Measurements from ENCODE around the gene OTOL1.

Gene OTOL1

GRCh38 chr3:161548301-161548700, 51.7 kb downstream of the OTOL1 start:
- Histone ChIP-seq H3K79me2 (ENCODE audit: insufficient read depth, low read length) (no peaks in the 10 kb centered on the region), H3K36me3 (ENCODE audit: low read length) (no peaks in the 10 kb centered on the region), H3K4me3 (ENCODE audit: insufficient read depth, low read length, poor library complexity, severe bottlenecking) (no peak overlapping the region), H2AFZ (ENCODE audit: low read depth, low read length, severe bottlenecking) (peak overlapping the region; percentile 45), H3F3A (ENCODE audit: insufficient read depth) (no peaks in the 10 kb centered on the region), H3K9me3 (ENCODE audit: insufficient read depth, low read length) (no peaks in the 10 kb centered on the region), H3K27me3 (ENCODE audit: low read length) (no peaks in the 10 kb centered on the region), H4K20me1 (ENCODE audit: low read depth, low read length) (no peaks in the 10 kb centered on the region), H3K4me2 (ENCODE audit: low read depth, low read length, poor library complexity, severe bottlenecking) (no peak overlapping the region), H3K9me2 (replicated peaks; ENCODE audit: insufficient read depth, low read length) (no peaks in the 10 kb centered on the region), H3K9ac (ENCODE audit: low read length) (no peak overlapping the region), H3K27ac (ENCODE audit: low read depth, low read length) (no peak overlapping the region)
- TF ChIP-seq EZH2phosphoT487 (conservative IDR thresholded peaks at IDR 0.05; ENCODE audit: low read length), result no peak
- TF ChIP-seq CTCF (IDR thresholded peaks at IDR 0.05; ENCODE audit: insufficient read depth, low read length, poor library complexity, severe bottlenecking), result no peak

- Histone ChIP-seq H3K4me3 (ENCODE audit: insufficient read depth, low read length, poor library complexity, severe bottlenecking) (no peak overlapping the region), H3K9ac (ENCODE audit: low read length) (no peak overlapping the region), H3K27me3 (ENCODE audit: low read length) (no peaks in the 10 kb centered on the region), H2AFZ (ENCODE audit: low read depth, low read length, severe bottlenecking) (no peak overlapping the region), H4K20me1 (ENCODE audit: low read depth, low read length) (no peaks in the 10 kb centered on the region), H3K36me3 (ENCODE audit: low read length) (no peaks in the 10 kb centered on the region), H3K79me2 (ENCODE audit: insufficient read depth, low read length) (no peaks in the 10 kb centered on the region), H3K4me2 (ENCODE audit: low read depth, low read length, poor library complexity, severe bottlenecking) (no peak overlapping the region), H3F3A (ENCODE audit: insufficient read depth) (no peaks in the 10 kb centered on the region), H3K9me2 (replicated peaks; ENCODE audit: insufficient read depth, low read length) (no peaks in the 10 kb centered on the region), H3K27ac (ENCODE audit: low read depth, low read length) (no peak overlapping the region), H3K9me3 (ENCODE audit: insufficient read depth, low read length) (no peaks in the 10 kb centered on the region)
- no peak for TF ChIP-seq CTCF (IDR thresholded peaks at IDR 0.05; ENCODE audit: insufficient read depth, low read length, poor library complexity, severe bottlenecking)
- TF ChIP-seq EZH2phosphoT487 (conservative IDR thresholded peaks at IDR 0.05; ENCODE audit: low read length), result no peak
Measured at GRCh38 chr3:161549261-161549660, 52.7 kb downstream of the OTOL1 start.

GRCh38 chr3:161550491-161551195, 54.0 kb downstream of the OTOL1 start:
- Histone ChIP-seq H3K27me3 (ENCODE audit: low read length) (no peaks in the 10 kb centered on the region), H2AFZ (ENCODE audit: low read depth, low read length, severe bottlenecking) (no peak overlapping the region), H3K9me2 (replicated peaks; ENCODE audit: insufficient read depth, low read length) (no peaks in the 10 kb centered on the region), H4K20me1 (ENCODE audit: low read depth, low read length) (no peaks in the 10 kb centered on the region), H3K79me2 (ENCODE audit: insufficient read depth, low read length) (no peaks in the 10 kb centered on the region), H3K4me2 (ENCODE audit: low read depth, low read length, poor library complexity, severe bottlenecking) (no peak overlapping the region), H3K27ac (ENCODE audit: low read depth, low read length) (no peak overlapping the region), H3K4me3 (ENCODE audit: insufficient read depth, low read length, poor library complexity, severe bottlenecking) (no peak overlapping the region), H3K36me3 (ENCODE audit: low read length) (no peaks in the 10 kb centered on the region), H3K9ac (ENCODE audit: low read length) (no peak overlapping the region), H3F3A (ENCODE audit: insufficient read depth) (no peaks in the 10 kb centered on the region), H3K9me3 (ENCODE audit: insufficient read depth, low read length) (no peaks in the 10 kb centered on the region)
- TF ChIP-seq EZH2phosphoT487 (conservative IDR thresholded peaks at IDR 0.05; ENCODE audit: low read length) (no peak), CTCF (IDR thresholded peaks at IDR 0.05; ENCODE audit: insufficient read depth, low read length, poor library complexity, severe bottlenecking) (no peak)

Data from SU-DHL-6 (cell line).